Measurements from ENCODE around the gene NUDCD3.

Gene NUDCD3

DNA sequence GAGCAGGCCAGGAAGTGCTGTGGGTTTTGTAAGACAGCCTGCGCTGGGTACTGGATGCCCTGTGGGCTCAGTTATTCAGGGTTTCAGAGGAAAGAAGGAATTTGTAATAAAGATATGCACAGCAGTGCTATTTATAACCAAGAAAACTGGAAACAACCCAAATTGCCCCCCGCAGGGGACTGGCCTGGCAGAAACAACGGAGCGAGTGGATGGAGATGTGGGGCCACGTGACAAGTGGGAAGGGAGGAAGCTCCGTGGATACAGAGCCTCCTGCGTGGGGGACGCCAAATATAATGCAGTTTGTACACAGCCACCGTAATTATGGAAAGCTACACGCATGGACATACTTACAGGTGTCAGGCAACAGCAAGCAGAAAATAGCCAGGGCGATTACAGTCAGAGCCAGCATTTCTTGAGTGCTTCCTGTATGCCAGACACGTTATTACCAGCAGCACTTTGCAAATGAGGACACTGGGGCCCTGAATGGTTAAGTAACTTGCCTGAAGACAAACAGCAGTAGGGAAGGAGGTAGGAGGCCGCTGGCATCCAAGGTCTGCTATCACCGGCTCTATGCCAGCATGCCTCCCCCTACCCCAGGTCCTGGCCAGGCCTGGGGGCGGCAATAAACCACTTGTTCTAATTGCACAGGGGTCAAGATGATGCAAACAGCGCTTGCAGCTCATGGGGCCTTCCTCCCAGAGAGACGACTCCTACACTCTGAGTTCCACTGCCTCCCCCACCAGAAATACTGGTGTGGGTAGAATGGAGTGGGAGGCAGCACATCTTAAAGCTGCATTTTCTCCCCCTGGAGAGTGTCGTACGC lies 156.3 kb downstream of the NUDCD3 start:
- TF ChIP-seq, protein P1, sequence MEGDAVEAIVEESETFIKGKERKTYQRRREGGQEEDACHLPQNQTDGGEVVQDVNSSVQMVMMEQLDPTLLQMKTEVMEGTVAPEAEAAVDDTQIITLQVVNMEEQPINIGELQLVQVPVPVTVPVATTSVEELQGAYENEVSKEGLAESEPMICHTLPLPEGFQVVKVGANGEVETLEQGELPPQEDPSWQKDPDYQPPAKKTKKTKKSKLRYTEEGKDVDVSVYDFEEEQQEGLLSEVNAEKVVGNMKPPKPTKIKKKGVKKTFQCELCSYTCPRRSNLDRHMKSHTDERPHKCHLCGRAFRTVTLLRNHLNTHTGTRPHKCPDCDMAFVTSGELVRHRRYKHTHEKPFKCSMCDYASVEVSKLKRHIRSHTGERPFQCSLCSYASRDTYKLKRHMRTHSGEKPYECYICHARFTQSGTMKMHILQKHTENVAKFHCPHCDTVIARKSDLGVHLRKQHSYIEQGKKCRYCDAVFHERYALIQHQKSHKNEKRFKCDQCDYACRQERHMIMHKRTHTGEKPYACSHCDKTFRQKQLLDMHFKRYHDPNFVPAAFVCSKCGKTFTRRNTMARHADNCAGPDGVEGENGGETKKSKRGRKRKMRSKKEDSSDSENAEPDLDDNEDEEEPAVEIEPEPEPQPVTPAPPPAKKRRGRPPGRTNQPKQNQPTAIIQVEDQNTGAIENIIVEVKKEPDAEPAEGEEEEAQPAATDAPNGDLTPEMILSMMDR (IDR thresholded peaks at IDR 0.05): no peak
- H3K27ac ChIP-seq: no peak overlapping the region
- no peaks in the 10 kb centered on the region for H3K4me1 ChIP-seq
- H3K9ac ChIP-seq: no peak overlapping the region
- H3K36me3 ChIP-seq (ENCODE audit: control insufficient read depth, insufficient read depth, low read length): no peaks in the 10 kb centered on the region
- no peak overlapping the region for H3K4me2 ChIP-seq (ENCODE audit: low read length)
- H2AFZ ChIP-seq: no peak overlapping the region
- no peaks in the 10 kb centered on the region for H3K9me3 ChIP-seq (ENCODE audit: control insufficient read depth, low read length)
- no peaks in the 10 kb centered on the region for H3K79me2 ChIP-seq
- H3K4me3 ChIP-seq (ENCODE audit: low read depth, low read length): no peak overlapping the region
- H3K27me3 ChIP-seq (ENCODE audit: control insufficient read depth, insufficient read depth, low read length): no peaks in the 10 kb centered on the region

DNA sequence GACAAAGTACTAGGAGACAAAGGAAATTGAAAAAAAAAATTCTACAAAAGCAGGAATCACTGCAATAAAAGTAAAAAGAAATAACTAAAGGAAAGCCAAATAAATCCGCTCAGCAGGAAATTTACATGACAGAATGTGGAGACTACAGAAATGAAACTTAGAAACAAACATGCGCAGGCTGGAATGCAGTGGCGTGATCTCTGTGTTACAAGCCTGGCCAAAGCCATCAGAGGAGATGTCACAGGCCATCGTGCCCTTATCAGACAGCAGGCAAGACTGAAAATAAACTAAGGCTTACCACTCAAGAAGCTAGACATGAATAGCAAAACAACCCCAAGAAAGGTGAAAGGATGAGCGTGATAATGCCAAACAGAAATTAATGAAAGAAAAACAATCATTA lies 158.8 kb downstream of the NUDCD3 start:
- TF ChIP-seq, protein P1 (IDR thresholded peaks at IDR 0.05): no peak
- no peaks in the 10 kb centered on the region for H3K27me3 ChIP-seq (ENCODE audit: control insufficient read depth, insufficient read depth, low read length)
- H3K4me1 ChIP-seq: no peaks in the 10 kb centered on the region
- H3K27ac ChIP-seq: no peak overlapping the region
- H3K36me3 ChIP-seq (ENCODE audit: control insufficient read depth, insufficient read depth, low read length): no peaks in the 10 kb centered on the region
- no peaks in the 10 kb centered on the region for H3K79me2 ChIP-seq
- no peak overlapping the region for H2AFZ ChIP-seq
- no peak overlapping the region for H3K4me2 ChIP-seq (ENCODE audit: low read length)
- H3K9ac ChIP-seq: no peak overlapping the region
- H3K9me3 ChIP-seq (ENCODE audit: control insufficient read depth, low read length): no peaks in the 10 kb centered on the region
- no peak overlapping the region for H3K4me3 ChIP-seq (ENCODE audit: low read depth, low read length)

DNA sequence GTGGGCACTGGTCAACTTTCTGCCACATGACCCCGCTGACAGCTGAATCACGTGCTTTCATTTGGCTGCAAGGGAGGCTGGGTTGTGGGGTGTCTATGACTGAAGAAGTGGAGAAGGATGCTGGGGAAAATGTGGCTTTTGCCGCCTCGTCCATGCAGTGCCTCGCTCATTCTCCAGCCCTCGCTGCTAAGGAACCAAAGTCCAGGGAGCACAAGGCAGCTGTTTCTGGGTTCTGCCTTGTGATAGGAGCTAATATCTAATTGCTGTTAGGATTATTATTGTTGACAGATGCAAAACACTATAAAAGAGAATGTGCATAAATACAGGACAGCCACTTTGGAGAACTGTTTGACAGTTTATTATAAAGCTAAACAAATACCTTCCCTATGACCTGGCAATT lies 160.1 kb downstream of the NUDCD3 start:
- no peak overlapping the region for H2AFZ ChIP-seq
- no peaks in the 10 kb centered on the region for H3K79me2 ChIP-seq
- no peak overlapping the region for H3K4me3 ChIP-seq (ENCODE audit: low read depth, low read length)
- no peaks in the 10 kb centered on the region for H3K27me3 ChIP-seq (ENCODE audit: control insufficient read depth, insufficient read depth, low read length)
- H3K4me2 ChIP-seq (ENCODE audit: low read length): no peak overlapping the region
- peaks cover 3% of the 10 kb centered on the region for H3K4me1 ChIP-seq
- H3K9me3 ChIP-seq (ENCODE audit: control insufficient read depth, low read length): no peaks in the 10 kb centered on the region
- H3K27ac ChIP-seq: no peak overlapping the region
- H3K36me3 ChIP-seq (ENCODE audit: control insufficient read depth, insufficient read depth, low read length): no peaks in the 10 kb centered on the region
- TF ChIP-seq, protein P1 (IDR thresholded peaks at IDR 0.05): no peak
- H3K9ac ChIP-seq: no peak overlapping the region

DNA sequence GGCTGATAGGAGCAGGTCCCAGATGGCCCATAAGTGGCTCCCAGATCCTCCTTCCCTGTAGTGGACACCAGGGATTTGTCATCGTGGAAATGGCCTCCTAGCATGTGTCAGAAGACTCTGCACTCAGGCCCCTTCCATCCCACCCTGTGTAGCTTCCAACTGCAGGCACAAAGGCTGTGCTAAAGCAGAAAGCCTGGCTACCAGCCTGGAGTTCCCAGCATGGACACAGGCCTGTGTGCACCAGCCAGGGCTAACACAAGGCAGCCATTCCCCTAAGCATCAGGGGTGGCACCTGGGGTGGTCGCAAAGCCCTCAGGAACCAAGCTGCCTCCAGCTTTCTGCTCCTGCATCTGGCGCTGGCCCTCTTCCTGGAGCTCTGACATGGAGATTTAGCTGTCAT lies 160.6 kb downstream of the NUDCD3 start:
- no peak overlapping the region for H3K9ac ChIP-seq
- TF ChIP-seq, protein P1 (IDR thresholded peaks at IDR 0.05): no peak
- H3K27me3 ChIP-seq (ENCODE audit: control insufficient read depth, insufficient read depth, low read length): no peaks in the 10 kb centered on the region
- no peaks in the 10 kb centered on the region for H3K36me3 ChIP-seq (ENCODE audit: control insufficient read depth, insufficient read depth, low read length)
- H2AFZ ChIP-seq: no peak overlapping the region
- no peak overlapping the region for H3K27ac ChIP-seq
- H3K79me2 ChIP-seq: no peaks in the 10 kb centered on the region
- H3K4me3 ChIP-seq (ENCODE audit: low read depth, low read length): no peak overlapping the region
- H3K9me3 ChIP-seq (ENCODE audit: control insufficient read depth, low read length): no peaks in the 10 kb centered on the region
- H3K4me1 ChIP-seq: peaks cover 3% of the 10 kb centered on the region
- H3K4me2 ChIP-seq (ENCODE audit: low read length): no peak overlapping the region

Data from parathyroid adenoma (tissue), 2 donors.